Colonic mucosa (tissue), 4 donors: ENCODE measurements around the gene HOTAIR. TPM values are rescaled to one million over a fixed set of nuclear protein-coding genes. Genes with fewer than 3 reads are reported as not detected.

ENCODE experiments used
- DNase-seq: peaks from one replicate; pipeline ENCODE4 v3.0.0-alpha.2; 2020
- H3K27ac ChIP-seq: fragments of 200-600 bp; one replicate; pipeline ENCODE4 v1.8.0; 2021
- H3K27me3 ChIP-seq: fragments of 200-600 bp; one replicate; pipeline ENCODE4 v1.8.0; 2021
- H3K36me3 ChIP-seq: fragments of 200-600 bp; one replicate; pipeline ENCODE4 v1.8.0; 2021
- H3K4me1 ChIP-seq: fragments of 200-600 bp; one replicate; pipeline ENCODE4 v1.8.0; 2021; ENCODE audit warnings: mild to moderate bottlenecking
- H3K4me3 ChIP-seq: fragments of 200-600 bp; one replicate; pipeline ENCODE4 v1.8.0; 2021
- H3K9ac ChIP-seq, 2 donors: one replicate each; pipeline ENCODE4 v1.7.0; 2013; ENCODE audit warnings: control low read depth in 2 of 2, low read depth in 2 of 2, low read length in 2 of 2
- H3K9me3 ChIP-seq: fragments of 200-600 bp; one replicate; pipeline ENCODE4 v1.8.0; 2021
- CTCF ChIP-seq: fragments of 200-600 bp; IDR thresholded peaks from one replicate; pipeline ENCODE4 v1.8.0; 2022; ENCODE audit warnings: antibody characterized with exemption, mild to moderate bottlenecking
- intact Hi-C: fragments of 100-400 bp; cut with DNase I; formaldehyde crosslinking; loops from one replicate; pipeline ENCODE4 v1.14.1; 2022
- total RNA-seq, 2 donors: library from RNA; stranded (reverse); fragmentation: NEBNext Ultra II Directional in 1 of 2; extraction: Animal tissue kit (Norgen Biotek cat#: 25700) in 1 of 2; gene quantifications; one replicate each; pipeline ENCODE4 v1.2.1, GENCODE V29; 2021
- donor health status: healthy.
- donor health status: DM: no; HTN: no; CAD: no.
- donor health status: DM: no; HTN: no; CAD: no.

Gene HOTAIR
- total RNA-seq, 2 donors from 2014 or later: not detected

GRCh38 chr12:54005531-54005852, 30.7 kb upstream of the HOTAIR start:
- H3K4me1 ChIP-seq: peaks cover 7% of the 10 kb centered on the region
- intact Hi-C loops: loop anchor here (10.0 kb wide), 1 partner anchor 349 kb away; no protein-coding TSS in a partner anchor
- no peak for TF ChIP-seq CTCF
- no peaks in the 10 kb centered on the region for H3K9me3 ChIP-seq
- H3K27ac ChIP-seq: no peak overlapping the region
- no peak for DNase-seq
- no peak overlapping the region for H3K9ac ChIP-seq
- H3K36me3 ChIP-seq: no peaks in the 10 kb centered on the region
- no peak overlapping the region for H3K4me3 ChIP-seq
- H3K27me3 ChIP-seq: peaks cover 96% of the 10 kb centered on the region

- H3K27ac ChIP-seq: no peak overlapping the region
- H3K4me3 ChIP-seq: no peak overlapping the region
- DNase-seq: no peak
- intact Hi-C loops: loop anchor here (10.0 kb wide), 1 partner anchor 350 kb away; no protein-coding TSS in a partner anchor
- TF ChIP-seq CTCF: no peak
- H3K9me3 ChIP-seq: no peaks in the 10 kb centered on the region
- H3K36me3 ChIP-seq: no peaks in the 10 kb centered on the region
- H3K4me1 ChIP-seq: peaks cover 7% of the 10 kb centered on the region
- H3K9ac ChIP-seq: no peak overlapping the region
- peaks cover 96% of the 10 kb centered on the region for H3K27me3 ChIP-seq
Measured at GRCh38 chr12:54004841-54005530, 30.2 kb upstream of the HOTAIR start.

GRCh38 chr12:54004063-54004840, 29.5 kb upstream of the HOTAIR start:
- H3K36me3 ChIP-seq: no peaks in the 10 kb centered on the region
- no peak for DNase-seq
- H3K4me3 ChIP-seq: no peak overlapping the region
- TF ChIP-seq CTCF: no peak
- intact Hi-C loops: loop anchor here (10.0 kb wide), 1 partner anchor 351 kb away; no protein-coding TSS in a partner anchor
- no peak overlapping the region for H3K27ac ChIP-seq
- no peaks in the 10 kb centered on the region for H3K9me3 ChIP-seq
- peaks cover 96% of the 10 kb centered on the region for H3K27me3 ChIP-seq
- H3K4me1 ChIP-seq: peaks cover 7% of the 10 kb centered on the region
- no peak overlapping the region for H3K9ac ChIP-seq

- no peak for DNase-seq
- Histone ChIP-seq H3K4me3 (no peak overlapping the region), H3K4me1 (peaks cover 7% of the 10 kb centered on the region), H3K9me3 (no peaks in the 10 kb centered on the region), H3K36me3 (no peaks in the 10 kb centered on the region), H3K27me3 (peaks cover 99% of the 10 kb centered on the region), H3K9ac (no peak overlapping the region), H3K27ac (no peak overlapping the region)
- intact Hi-C loops: loop anchor here (10.0 kb wide), 1 partner anchor 351 kb away; no protein-coding TSS in a partner anchor
- no peak for TF ChIP-seq CTCF
Measured at GRCh38 chr12:54003625-54004024, 28.9 kb upstream of the HOTAIR start.

- peaks cover 7% of the 10 kb centered on the region for H3K4me1 ChIP-seq
- H3K9ac ChIP-seq: no peak overlapping the region
- no peak for TF ChIP-seq CTCF
- H3K27ac ChIP-seq: no peak overlapping the region
- peaks cover 100% of the 10 kb centered on the region for H3K27me3 ChIP-seq
- H3K9me3 ChIP-seq: no peaks in the 10 kb centered on the region
- H3K4me3 ChIP-seq: no peak overlapping the region
- intact Hi-C loops: loop anchor here (10.0 kb wide), 1 partner anchor 352 kb away; no protein-coding TSS in a partner anchor
- no peaks in the 10 kb centered on the region for H3K36me3 ChIP-seq
- DNase-seq: no peak
Measured at GRCh38 chr12:54002915-54003389, 28.2 kb upstream of the HOTAIR start.
